Fibroblast of lung (primary cell): Measurements from ENCODE around the gene KDM8.

Experiments
- EZH2 ChIP-seq: IDR thresholded peaks from 2 replicates; pipeline ENCODE4 v1.5.1; 2012; ENCODE audit warnings: low read length, control low read depth, mild to moderate bottlenecking; ENCODE audit errors: missing control alignments
- TF ChIP-seq, protein P1 (sequence below), 2 donors: IDR thresholded peaks in 1 of 2; conservative IDR thresholded peaks in 1 of 2; 1 replicate in 1 of 2; 2 replicates in 1 of 2; pipeline ENCODE4 v1.5.1; 2011 to 2012; ENCODE audit warnings: low read length in 2 of 2, control low read depth in 1 of 2, inconsistent platforms in 1 of 2, low read depth in 1 of 2, mild to moderate bottlenecking in 1 of 2

- TF ChIP-seq, protein P1, sequence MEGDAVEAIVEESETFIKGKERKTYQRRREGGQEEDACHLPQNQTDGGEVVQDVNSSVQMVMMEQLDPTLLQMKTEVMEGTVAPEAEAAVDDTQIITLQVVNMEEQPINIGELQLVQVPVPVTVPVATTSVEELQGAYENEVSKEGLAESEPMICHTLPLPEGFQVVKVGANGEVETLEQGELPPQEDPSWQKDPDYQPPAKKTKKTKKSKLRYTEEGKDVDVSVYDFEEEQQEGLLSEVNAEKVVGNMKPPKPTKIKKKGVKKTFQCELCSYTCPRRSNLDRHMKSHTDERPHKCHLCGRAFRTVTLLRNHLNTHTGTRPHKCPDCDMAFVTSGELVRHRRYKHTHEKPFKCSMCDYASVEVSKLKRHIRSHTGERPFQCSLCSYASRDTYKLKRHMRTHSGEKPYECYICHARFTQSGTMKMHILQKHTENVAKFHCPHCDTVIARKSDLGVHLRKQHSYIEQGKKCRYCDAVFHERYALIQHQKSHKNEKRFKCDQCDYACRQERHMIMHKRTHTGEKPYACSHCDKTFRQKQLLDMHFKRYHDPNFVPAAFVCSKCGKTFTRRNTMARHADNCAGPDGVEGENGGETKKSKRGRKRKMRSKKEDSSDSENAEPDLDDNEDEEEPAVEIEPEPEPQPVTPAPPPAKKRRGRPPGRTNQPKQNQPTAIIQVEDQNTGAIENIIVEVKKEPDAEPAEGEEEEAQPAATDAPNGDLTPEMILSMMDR (conservative IDR thresholded peaks at IDR 0.05 in 1 of 2, IDR thresholded peaks at IDR 0.05 in 1 of 2; ENCODE audit: low read depth in 1 of 2, low read length in 2 of 2) = no peak
- TF ChIP-seq EZH2 = no peak
Observed at GRCh38 chr16:27267037-27267677, 63.8 kb downstream of the KDM8 start.
